GM10248 (cell line): ENCODE results near the gene ARHGAP40.

Experiments
- CTCF ChIA-PET: fragments of 300-600 bp; sonication (Branson Sonifier 250); formaldehyde crosslinking; extraction: SDS; loops from one replicate; lab custom pipeline; 2021; ENCODE audit warnings: antibody characterized with exemption; lab: Yijun Ruan, JAX
- POLR2A ChIA-PET: fragments of 350-650 bp; sonication (Branson Sonifier 250); formaldehyde crosslinking; extraction: SDS; loops from one replicate; lab custom pipeline; 2020; ENCODE audit warnings: antibody characterized with exemption; lab: Yijun Ruan, JAX
- DNase-seq: peaks from one replicate; pipeline ENCODE4 v3.0.0; 2012; ENCODE audit errors: extremely low spot score
- TF ChIP-seq, protein P1 (sequence below): IDR thresholded peaks from 2 replicates; pipeline ENCODE4 v1.5.1; 2012; ENCODE audit warnings: mild to moderate bottlenecking, low read depth; ENCODE audit errors: extremely low read depth, missing control alignments, control extremely low read depth

ARHGAP40 gene

GRCh38 chr20:38608188-38608587, 6.6 kb downstream of the ARHGAP40 start:
- CTCF ChIA-PET, result no interaction called here
- DNase-seq, result no peak
- TF ChIP-seq, protein P1, sequence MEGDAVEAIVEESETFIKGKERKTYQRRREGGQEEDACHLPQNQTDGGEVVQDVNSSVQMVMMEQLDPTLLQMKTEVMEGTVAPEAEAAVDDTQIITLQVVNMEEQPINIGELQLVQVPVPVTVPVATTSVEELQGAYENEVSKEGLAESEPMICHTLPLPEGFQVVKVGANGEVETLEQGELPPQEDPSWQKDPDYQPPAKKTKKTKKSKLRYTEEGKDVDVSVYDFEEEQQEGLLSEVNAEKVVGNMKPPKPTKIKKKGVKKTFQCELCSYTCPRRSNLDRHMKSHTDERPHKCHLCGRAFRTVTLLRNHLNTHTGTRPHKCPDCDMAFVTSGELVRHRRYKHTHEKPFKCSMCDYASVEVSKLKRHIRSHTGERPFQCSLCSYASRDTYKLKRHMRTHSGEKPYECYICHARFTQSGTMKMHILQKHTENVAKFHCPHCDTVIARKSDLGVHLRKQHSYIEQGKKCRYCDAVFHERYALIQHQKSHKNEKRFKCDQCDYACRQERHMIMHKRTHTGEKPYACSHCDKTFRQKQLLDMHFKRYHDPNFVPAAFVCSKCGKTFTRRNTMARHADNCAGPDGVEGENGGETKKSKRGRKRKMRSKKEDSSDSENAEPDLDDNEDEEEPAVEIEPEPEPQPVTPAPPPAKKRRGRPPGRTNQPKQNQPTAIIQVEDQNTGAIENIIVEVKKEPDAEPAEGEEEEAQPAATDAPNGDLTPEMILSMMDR, result no peak
- POLR2A ChIA-PET, result no interaction called here

GRCh38 chr20:38609815-38610214, 8.2 kb downstream of the ARHGAP40 start:
- TF ChIP-seq, protein P1, result no peak
- no peak for DNase-seq
- ChIA-PET POLR2A (no interaction called here), CTCF (interaction anchor here (0.7 to 1.4 kb wide), 2 partner anchors 24 to 32 kb away, joined by 3 read pairs; no protein-coding TSS in a partner anchor)

- ChIA-PET POLR2A (no interaction called here), CTCF (interaction anchor here (0.7 to 1.4 kb wide), 2 partner anchors 23 to 33 kb away, joined by 3 read pairs; no protein-coding TSS in a partner anchor)
- no peak for DNase-seq
- TF ChIP-seq, protein P1, result no peak
Measured at GRCh38 chr20:38610521-38610920, 8.9 kb downstream of the ARHGAP40 start.

DNA sequence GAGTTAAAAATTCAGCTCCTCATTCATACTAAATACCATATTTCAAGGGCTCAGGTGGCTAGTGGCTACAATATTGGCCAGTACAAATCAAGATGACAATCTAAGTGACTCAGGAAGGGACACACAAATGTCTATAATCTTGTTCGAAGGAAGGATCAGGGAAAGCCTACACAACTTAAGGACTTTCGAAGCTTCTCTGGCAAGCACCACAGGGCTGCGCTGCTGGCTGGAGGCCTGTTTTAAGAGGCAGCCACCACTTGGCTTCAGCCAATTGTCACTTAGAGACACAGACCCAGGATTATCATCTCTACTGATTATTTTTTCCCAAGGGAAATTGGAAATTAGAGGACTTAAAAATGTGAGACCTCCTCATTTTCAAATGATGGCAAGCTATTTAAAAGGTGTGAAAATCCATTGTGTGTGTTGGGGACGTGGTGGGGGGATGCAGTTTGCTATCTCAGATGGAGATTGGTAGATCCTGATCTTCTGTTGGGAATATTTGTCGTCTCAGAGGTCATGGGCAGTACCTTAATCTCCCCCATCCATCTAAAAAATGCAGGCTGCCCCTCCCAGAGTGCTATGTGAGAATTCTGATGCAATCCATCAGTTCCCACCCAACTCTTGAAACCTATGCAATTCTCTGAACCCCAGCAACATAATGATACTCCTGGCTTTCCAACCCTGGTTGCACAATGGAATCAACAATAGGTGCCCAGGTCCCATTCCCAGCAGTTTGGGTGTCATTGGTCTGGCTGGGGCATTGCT, 11.3 kb downstream of the ARHGAP40 start:
- DNase-seq, result no peak
- POLR2A ChIA-PET, result no interaction called here
- CTCF ChIA-PET, result interaction anchor here (1.4 to 1.7 kb wide), 3 partner anchors 11 to 20 kb away, joined by 3 to 6 read pairs (median 4); no protein-coding TSS in a partner anchor
- TF ChIP-seq, protein P1, result no peak

GRCh38 chr20:38615283-38615682, 13.7 kb downstream of the ARHGAP40 start:
- CTCF ChIA-PET, result interaction anchor here (1.2 to 1.5 kb wide), 2 partner anchors 12 to 14 kb away, joined by 3 read pairs; no protein-coding TSS in a partner anchor
- POLR2A ChIA-PET, result no interaction called here
- TF ChIP-seq, protein P1, result no peak
- no peak for DNase-seq

- TF ChIP-seq, protein P1, result no peak
- ChIA-PET POLR2A (no interaction called here), CTCF (interaction anchor here (1.6 kb wide), 1 partner anchor 29 kb away, joined by 4 read pairs; no protein-coding TSS in a partner anchor)
- no peak for DNase-seq
Measured at GRCh38 chr20:38616457-38616856, 14.8 kb downstream of the ARHGAP40 start.
